AG04450 (cell line): ENCODE measurements around the gene SH3PXD2A. TPM values are rescaled to one million over a fixed set of nuclear protein-coding genes. Genes with fewer than 3 reads are reported as not detected.
A peak's percentile ranks its signal among the peaks of the same experiment; 100 is the strongest.

Experiments used
- CTCF ChIA-PET: fragments of 300-600, 350-600 bp; formaldehyde crosslinking; extraction: SDS; loops from one replicate; lab custom pipeline; 2022; ENCODE audit warnings: antibody characterized with exemption, inconsistent platforms; lab: Charles Lee
- POLR2A ChIA-PET: fragments of 350-600 bp; formaldehyde crosslinking; extraction: SDS; loops from one replicate; lab custom pipeline; 2021; ENCODE audit warnings: antibody characterized with exemption, inconsistent platforms; lab: Yijun Ruan, JAX
- DNase-seq: peaks from one replicate; pipeline ENCODE4 v3.0.0-alpha.2; 2011; ENCODE audit warnings: low read depth, low spot score
- H3K27ac ChIP-seq: one replicate; pipeline ENCODE4 v1.5.1; 2012; ENCODE audit warnings: low read depth, low read length, control low read depth
- H3K27me3 ChIP-seq: one replicate; pipeline ENCODE4 v1.6.0; 2012; ENCODE audit warnings: low read length; ENCODE audit not compliant: control insufficient read depth, insufficient read depth
- H3K4me3 ChIP-seq: 2 replicates; pipeline ENCODE4 v1.5.1; 2011; ENCODE audit warnings: mild to moderate bottlenecking, low read depth, low read length, control low read depth
- H3K9me3 ChIP-seq: 2 replicates; pipeline ENCODE4 v1.5.1; 2012; ENCODE audit warnings: low read length; ENCODE audit not compliant: control insufficient read depth, insufficient read depth
- CTCF ChIP-seq: IDR thresholded peaks from 2 replicates; pipeline ENCODE4 v1.5.1; 2011; ENCODE audit warnings: low read depth, low read length, control low read depth, inconsistent platforms
- polyA plus RNA-seq: library from polyadenylated mRNA; depleted of rRNA; stranded (reverse); fragments of >200 nt; gene quantifications from 2 replicates; pipeline ENCODE4 v1.2.3, GENCODE V29; 2011

The SH3PXD2A gene
- polyA plus RNA-seq, 1 experiment: 22.9 TPM

DNA sequence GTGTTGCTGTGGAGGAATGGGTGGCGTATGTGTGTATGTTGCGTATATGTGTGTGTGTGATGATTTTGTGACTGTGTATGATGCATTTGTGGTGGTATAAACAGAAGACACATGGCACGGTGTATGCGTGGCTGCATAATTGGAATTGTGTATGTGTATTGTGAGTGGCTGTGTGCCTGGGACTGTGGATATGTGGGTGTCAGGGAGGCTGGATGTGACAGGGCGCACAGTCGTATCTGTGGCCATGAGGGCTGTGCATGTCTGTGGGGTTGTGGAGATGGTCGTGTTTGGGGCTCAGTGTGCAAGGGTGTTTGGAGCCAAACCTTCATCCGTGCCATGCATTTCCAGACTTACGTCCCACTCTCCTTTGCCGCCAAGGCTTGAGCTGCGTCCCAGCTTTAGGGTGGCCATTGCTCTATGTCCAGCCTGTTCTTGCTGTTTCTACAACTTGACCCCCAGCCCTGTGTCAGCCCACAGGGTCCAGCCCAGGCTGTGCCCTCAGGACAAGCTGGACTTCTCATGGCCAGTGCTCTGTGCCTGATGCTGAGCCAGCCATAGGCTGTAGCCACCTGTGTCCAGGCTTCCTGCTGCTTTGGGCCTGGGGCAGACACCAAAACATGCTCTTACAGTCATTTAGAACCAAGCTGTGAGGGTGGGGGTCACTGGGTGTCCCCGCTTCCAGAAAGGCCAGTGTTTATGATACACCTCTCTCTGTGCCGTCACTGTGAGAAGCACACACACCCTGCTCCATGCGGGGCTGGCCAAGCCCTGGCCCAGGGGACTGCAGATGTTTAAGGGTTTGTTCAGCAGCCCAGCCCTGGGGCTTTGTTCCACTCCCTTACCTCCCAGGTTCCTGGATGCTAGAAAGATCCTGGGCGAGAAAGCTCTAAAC, 234.2 kb downstream of the SH3PXD2A start:
- no peaks in the 10 kb centered on the region; the same call in 1 of the 2 replicates for H3K9me3 ChIP-seq
- POLR2A ChIA-PET: interaction anchor here (1.5 to 2.4 kb wide), 2 partner anchors 24 to 57 kb away, joined by 4 to 8 read pairs; no protein-coding TSS in a partner anchor
- TF ChIP-seq CTCF: no peak
- no peak for DNase-seq
- CTCF ChIA-PET: no interaction called here
- H3K27ac ChIP-seq: peak overlapping the region; percentile 11
- H3K4me3 ChIP-seq: no peak overlapping the region
- no peaks in the 10 kb centered on the region for H3K27me3 ChIP-seq

- no peak for TF ChIP-seq CTCF
- ChIA-PET POLR2A (interaction anchor here (2.4 kb wide), 1 partner anchor 25 kb away, joined by 8 read pairs; no protein-coding TSS in a partner anchor), CTCF (no interaction called here)
- Histone ChIP-seq H3K4me3 (no peak overlapping the region), H3K27ac (no peak overlapping the region), H3K9me3 (no peaks in the 10 kb centered on the region; the same call in 1 of the 2 replicates), H3K27me3 (no peaks in the 10 kb centered on the region)
- no peak for DNase-seq
These were observed 235.0 kb downstream of the SH3PXD2A start for GRCh38 chr10:103620352-103620740.

GRCh38 chr10:103619424-103620351, 235.7 kb downstream of the SH3PXD2A start:
- CTCF ChIA-PET: interaction anchor here (3.3 kb wide), 1 partner anchor 67 kb away, joined by 17 read pairs; no protein-coding TSS in a partner anchor
- no peak for TF ChIP-seq CTCF
- POLR2A ChIA-PET: interaction anchor here (0.6 to 2.4 kb wide), 2 partner anchors 14 to 25 kb away, joined by 6 to 8 read pairs; no protein-coding TSS in a partner anchor
- peak overlapping the region; percentile 39 for H3K27ac ChIP-seq
- no peaks in the 10 kb centered on the region for H3K27me3 ChIP-seq
- no peak overlapping the region for H3K4me3 ChIP-seq
- H3K9me3 ChIP-seq: no peaks in the 10 kb centered on the region; the same call in 1 of the 2 replicates
- DNase-seq: no peak

DNA sequence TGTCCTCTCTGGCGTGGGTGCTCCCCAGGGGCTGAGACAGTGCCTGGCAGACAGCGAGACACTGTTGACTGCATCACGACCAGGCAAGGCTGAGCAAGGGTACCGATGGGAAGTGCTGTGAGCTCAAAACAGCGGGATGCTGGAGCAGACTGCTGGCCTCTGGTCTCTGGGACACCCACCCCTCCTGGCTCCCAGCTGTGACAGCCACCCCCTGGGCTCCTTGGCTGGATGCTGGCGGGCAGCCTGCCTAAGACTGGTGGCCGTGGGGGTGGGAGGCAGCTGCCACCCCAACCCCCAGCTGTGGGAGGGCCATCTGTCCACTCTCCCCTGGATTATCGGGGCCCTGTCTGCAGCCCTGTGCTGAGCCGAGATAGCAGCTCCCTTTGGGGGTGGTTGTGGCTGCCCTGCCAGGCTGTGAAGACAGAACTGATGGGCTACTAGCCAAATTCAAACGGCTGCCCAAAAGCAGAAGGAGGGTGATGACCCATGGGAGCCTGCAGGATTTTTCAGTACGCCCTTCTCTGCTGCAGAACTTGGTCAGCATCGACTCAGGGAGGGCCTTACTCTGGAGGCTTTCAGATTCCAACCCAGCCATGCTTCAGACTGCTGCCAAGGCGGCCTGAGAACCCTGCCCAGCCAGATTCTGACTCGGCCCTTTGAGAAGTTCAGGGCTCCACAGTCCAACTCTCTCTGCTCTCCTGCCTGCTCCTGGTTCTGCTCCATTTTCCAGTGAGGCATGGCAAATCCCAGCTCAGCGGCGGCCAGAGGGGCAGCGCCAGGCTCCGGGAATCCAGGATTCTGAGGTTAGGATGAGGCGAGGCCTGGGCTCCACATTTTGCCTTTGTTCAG, 236.6 kb downstream of the SH3PXD2A start:
- H3K4me3 ChIP-seq: no peak overlapping the region
- no peak for DNase-seq
- no peaks in the 10 kb centered on the region for H3K27me3 ChIP-seq
- no peaks in the 10 kb centered on the region; the same call in 1 of the 2 replicates for H3K9me3 ChIP-seq
- H3K27ac ChIP-seq: peak overlapping the region; percentile 31
- CTCF ChIA-PET: interaction anchor here (0.8 to 3.3 kb wide), 3 partner anchors 13 to 67 kb away, joined by 3 to 17 read pairs (median 3); no protein-coding TSS in a partner anchor
- POLR2A ChIA-PET: interaction anchor here (2.4 kb wide), 1 partner anchor 26 kb away, joined by 8 read pairs; no protein-coding TSS in a partner anchor
- TF ChIP-seq CTCF: no peak
